Measurements from ENCODE around the gene EXOC6B. TPM values are rescaled to one million over a fixed set of nuclear protein-coding genes. Genes with fewer than 3 reads are reported as not detected.

Gene EXOC6B
- total RNA-seq, 1 donor from 2014 or later = 139 TPM

DNA sequence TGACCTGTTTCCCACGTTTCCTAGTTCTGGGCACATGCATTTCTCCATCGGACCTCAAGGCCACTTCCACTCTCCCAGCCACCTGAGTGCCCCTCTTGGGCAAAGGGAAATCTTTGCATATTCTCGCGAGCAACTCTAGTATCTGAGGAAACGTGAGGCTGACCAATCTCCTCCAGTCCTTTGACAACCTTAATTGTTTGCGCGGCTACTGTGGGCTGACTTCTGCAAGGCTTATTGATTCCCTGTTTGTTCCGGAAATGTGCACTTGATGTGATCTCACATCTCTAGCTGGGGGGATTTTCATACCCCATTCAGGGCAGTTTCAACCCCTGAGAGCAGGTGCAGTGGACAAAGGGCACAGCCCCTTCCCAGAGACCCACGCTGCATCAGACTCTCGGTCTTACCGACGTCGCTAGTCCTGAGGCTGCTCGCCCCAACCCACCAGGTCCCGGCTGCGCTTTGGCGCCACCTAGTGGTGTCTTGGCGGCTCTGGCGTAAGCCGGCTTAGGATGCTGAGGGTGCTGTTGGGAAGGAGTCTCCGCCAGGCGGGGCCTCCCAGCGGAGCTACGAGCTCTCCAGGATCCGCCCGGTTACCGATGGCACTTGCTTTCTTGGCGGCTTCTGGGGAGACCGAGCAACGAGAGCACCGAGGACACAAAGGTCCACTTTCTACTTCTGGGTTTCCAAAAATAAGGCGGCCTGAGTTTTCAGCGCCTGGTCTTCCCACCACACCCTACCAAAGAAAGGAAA lies 36.6 kb upstream of the EXOC6B start:
- TF ChIP-seq, protein P1, sequence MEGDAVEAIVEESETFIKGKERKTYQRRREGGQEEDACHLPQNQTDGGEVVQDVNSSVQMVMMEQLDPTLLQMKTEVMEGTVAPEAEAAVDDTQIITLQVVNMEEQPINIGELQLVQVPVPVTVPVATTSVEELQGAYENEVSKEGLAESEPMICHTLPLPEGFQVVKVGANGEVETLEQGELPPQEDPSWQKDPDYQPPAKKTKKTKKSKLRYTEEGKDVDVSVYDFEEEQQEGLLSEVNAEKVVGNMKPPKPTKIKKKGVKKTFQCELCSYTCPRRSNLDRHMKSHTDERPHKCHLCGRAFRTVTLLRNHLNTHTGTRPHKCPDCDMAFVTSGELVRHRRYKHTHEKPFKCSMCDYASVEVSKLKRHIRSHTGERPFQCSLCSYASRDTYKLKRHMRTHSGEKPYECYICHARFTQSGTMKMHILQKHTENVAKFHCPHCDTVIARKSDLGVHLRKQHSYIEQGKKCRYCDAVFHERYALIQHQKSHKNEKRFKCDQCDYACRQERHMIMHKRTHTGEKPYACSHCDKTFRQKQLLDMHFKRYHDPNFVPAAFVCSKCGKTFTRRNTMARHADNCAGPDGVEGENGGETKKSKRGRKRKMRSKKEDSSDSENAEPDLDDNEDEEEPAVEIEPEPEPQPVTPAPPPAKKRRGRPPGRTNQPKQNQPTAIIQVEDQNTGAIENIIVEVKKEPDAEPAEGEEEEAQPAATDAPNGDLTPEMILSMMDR (IDR thresholded peaks at IDR 0.05; ENCODE audit: borderline replicate concordance) = peak; percentile 99
- Histone ChIP-seq H3K4me3 (peak overlapping the region; percentile 49), H3K27me3 (ENCODE audit: low read depth) (peaks cover 24% of the 10 kb centered on the region), H3K36me3 (no peaks in the 10 kb centered on the region), H3K9me3 (replicated peaks) (no peaks in the 10 kb centered on the region), H3K4me1 (peaks cover 10% of the 10 kb centered on the region), H3K27ac (replicated peaks) (no peak overlapping the region)
- peak; percentile 87 for DNase-seq
- intact Hi-C loops (cut with micrococcal nuclease) = loop anchor here (5.0 kb wide), 1 partner anchor 90 kb away; no protein-coding TSS in a partner anchor

DNA sequence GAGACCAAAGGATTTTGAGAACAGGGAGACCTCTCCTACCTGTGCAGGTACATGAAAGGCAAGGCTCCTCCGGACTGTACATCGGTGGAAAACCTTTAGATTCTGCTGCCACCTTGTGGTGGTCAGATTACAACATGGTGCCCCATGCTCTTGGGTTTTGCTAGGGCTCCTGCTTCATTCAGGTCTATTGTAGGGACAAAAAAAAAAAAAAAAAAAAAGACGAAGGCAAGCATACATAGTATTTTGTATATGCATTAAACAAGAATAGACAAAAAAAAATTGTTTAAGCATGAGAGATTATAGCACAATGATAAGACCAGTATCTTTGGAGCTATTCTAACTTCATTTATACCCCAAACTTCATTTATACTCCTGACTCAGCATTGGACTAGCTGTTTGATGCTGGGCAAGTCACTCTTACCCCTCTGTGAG lies 34.0 kb upstream of the EXOC6B start:
- no peak for DNase-seq
- intact Hi-C loops (cut with micrococcal nuclease) = loop anchor here (5.0 kb wide), 1 partner anchor 88 kb away; no protein-coding TSS in a partner anchor
- H3K9me3 ChIP-seq (replicated peaks) = no peaks in the 10 kb centered on the region
- H3K36me3 ChIP-seq = no peaks in the 10 kb centered on the region
- H3K27ac ChIP-seq (replicated peaks) = no peak overlapping the region
- peaks cover 41% of the 10 kb centered on the region for H3K27me3 ChIP-seq (ENCODE audit: low read depth)
- H3K4me1 ChIP-seq = peaks cover 10% of the 10 kb centered on the region
- no peak overlapping the region for H3K4me3 ChIP-seq
- TF ChIP-seq, protein P1 (IDR thresholded peaks at IDR 0.05; ENCODE audit: borderline replicate concordance) = peak; percentile 72

GRCh38 chr2:72851333-72851732 lies 25.5 kb upstream of the EXOC6B start:
- TF ChIP-seq, protein P1 (IDR thresholded peaks at IDR 0.05; ENCODE audit: borderline replicate concordance) = no peak
- no peaks in the 10 kb centered on the region for H3K36me3 ChIP-seq
- no peak for DNase-seq
- no peaks in the 10 kb centered on the region for H3K4me1 ChIP-seq
- peaks cover 38% of the 10 kb centered on the region for H3K27me3 ChIP-seq (ENCODE audit: low read depth)
- intact Hi-C loops (cut with micrococcal nuclease) = no loop called here
- no peaks in the 10 kb centered on the region for H3K9me3 ChIP-seq (replicated peaks)
- H3K27ac ChIP-seq (replicated peaks) = no peak overlapping the region
- no peak overlapping the region for H3K4me3 ChIP-seq

DNA sequence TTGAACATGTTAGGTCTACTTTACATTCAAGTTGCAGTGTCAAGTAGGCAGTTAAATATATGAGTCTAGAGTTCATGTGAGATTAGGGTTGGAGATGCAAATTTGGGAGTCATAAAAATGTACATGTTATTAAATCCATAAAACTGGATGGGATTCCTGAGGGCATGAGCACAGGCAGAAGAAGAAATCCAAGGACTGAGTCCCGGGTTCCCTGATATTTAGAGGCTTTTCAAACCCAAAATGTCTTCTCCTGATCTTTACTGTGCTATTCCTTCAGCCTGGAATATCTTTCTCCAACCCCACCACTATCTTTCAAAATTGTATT lies 23.3 kb upstream of the EXOC6B start:
- Histone ChIP-seq H3K4me1 (no peaks in the 10 kb centered on the region), H3K9me3 (replicated peaks) (no peaks in the 10 kb centered on the region), H3K36me3 (no peaks in the 10 kb centered on the region), H3K4me3 (no peak overlapping the region), H3K27ac (replicated peaks) (no peak overlapping the region), H3K27me3 (ENCODE audit: low read depth) (peaks cover 21% of the 10 kb centered on the region)
- DNase-seq = no peak
- intact Hi-C loops (cut with micrococcal nuclease) = no loop called here
- TF ChIP-seq, protein P1 (IDR thresholded peaks at IDR 0.05; ENCODE audit: borderline replicate concordance) = no peak

GRCh38 chr2:72848436-72849137 lies 22.8 kb upstream of the EXOC6B start:
- H3K4me1 ChIP-seq = no peaks in the 10 kb centered on the region

More at GRCh38 chr2:72848436-72849137, 22.8 kb upstream of the EXOC6B start:
- Histone ChIP-seq H3K27me3 (ENCODE audit: low read depth) (peaks cover 21% of the 10 kb centered on the region), H3K27ac (replicated peaks) (no peak overlapping the region), H3K36me3 (no peaks in the 10 kb centered on the region), H3K4me3 (no peak overlapping the region), H3K9me3 (replicated peaks) (no peaks in the 10 kb centered on the region)
- intact Hi-C loops (cut with micrococcal nuclease) = no loop called here
- DNase-seq = no peak
- TF ChIP-seq, protein P1 (IDR thresholded peaks at IDR 0.05; ENCODE audit: borderline replicate concordance) = no peak

All from left ventricle myocardium inferior (tissue), 1 donor.